Right forelimb (tissue), 1 donor: Measurements from ENCODE around the gene UTP3.
"Not testable (repeated sequence)": the region's sequence is repeated elsewhere in the genome, so short reads cannot be mapped to it uniquely, and the experiment has no call there.

Experiments used
- DNase-seq: peaks from one replicate; pipeline ENCODE4 v3.0.0-alpha.2; 2018

The UTP3 gene

GRCh38 chr4:70687392-70687791 is 940 bp upstream of the UTP3 start:
- peak; percentile 50 for DNase-seq

DNA sequence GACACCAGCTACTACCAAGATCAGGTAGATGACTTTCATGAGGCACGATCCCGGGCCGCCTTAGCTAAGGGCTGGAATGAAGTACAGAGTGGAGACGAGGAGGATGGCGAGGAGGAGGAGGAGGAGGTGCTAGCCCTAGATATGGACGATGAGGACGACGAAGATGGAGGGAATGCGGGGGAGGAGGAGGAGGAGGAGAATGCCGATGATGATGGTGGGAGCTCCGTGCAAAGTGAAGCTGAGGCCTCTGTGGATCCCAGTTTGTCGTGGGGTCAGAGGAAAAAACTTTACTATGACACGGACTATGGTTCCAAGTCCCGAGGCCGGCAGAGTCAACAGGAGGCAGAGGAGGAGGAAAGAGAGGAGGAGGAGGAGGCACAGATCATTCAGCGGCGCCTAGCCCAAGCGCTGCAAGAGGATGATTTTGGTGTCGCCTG is 481 bp downstream of the UTP3 start:
- DNase-seq, result no peak

GRCh38 chr4:70691661-70692060 is 3.3 kb downstream of the UTP3 start:
- no peak for DNase-seq

GRCh38 chr4:70694633-70695032 is 6.3 kb downstream of the UTP3 start:
- DNase-seq, result not testable (repeated sequence)

DNA sequence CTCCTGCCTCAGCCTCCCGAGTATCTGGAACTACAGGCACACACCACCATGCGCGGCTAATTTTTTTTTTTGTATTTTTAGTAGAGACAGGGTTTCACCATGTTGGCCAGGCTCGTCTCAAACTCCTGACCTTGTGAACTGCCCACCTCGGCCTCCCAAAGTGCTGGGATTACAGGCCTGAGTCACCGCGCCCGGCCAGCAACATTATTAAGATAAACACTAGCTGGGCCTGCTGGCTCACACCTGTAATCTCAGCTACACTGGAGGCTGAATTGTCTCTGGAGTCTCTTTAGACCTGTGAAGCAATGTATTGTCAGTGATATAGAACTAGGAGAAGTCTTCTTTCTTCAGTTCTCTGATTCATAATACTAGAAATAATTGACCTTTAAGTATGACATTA is 10.1 kb downstream of the UTP3 start:
- not testable (repeated sequence) for DNase-seq

DNA sequence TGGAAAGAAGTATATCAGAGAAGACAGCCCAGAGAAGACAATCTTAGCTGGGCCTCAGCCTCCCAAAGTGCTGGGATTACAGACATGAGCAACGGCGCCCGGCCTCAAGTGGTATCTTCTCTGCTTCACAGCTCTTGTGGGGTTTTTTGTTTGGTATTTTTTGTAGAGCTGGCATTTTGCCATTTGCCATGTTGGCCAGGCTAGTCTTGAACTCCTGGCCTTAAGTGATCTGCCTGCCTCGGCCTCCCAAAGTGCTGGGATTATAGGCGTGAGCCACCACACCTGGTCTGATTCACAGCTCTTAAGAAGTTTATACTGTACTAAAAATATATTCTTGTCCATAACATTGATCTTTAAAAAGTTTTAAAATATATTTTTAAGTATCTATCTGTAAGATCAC is 12.4 kb downstream of the UTP3 start:
- DNase-seq, result no peak

- no peak for DNase-seq
Observed at GRCh38 chr4:70701271-70701670, 12.9 kb downstream of the UTP3 start.

- DNase-seq, result not testable (repeated sequence)
Observed at GRCh38 chr4:70702592-70702991, 14.3 kb downstream of the UTP3 start.

GRCh38 chr4:70703619-70704214 is 15.4 kb downstream of the UTP3 start:
- no peak for DNase-seq

DNA sequence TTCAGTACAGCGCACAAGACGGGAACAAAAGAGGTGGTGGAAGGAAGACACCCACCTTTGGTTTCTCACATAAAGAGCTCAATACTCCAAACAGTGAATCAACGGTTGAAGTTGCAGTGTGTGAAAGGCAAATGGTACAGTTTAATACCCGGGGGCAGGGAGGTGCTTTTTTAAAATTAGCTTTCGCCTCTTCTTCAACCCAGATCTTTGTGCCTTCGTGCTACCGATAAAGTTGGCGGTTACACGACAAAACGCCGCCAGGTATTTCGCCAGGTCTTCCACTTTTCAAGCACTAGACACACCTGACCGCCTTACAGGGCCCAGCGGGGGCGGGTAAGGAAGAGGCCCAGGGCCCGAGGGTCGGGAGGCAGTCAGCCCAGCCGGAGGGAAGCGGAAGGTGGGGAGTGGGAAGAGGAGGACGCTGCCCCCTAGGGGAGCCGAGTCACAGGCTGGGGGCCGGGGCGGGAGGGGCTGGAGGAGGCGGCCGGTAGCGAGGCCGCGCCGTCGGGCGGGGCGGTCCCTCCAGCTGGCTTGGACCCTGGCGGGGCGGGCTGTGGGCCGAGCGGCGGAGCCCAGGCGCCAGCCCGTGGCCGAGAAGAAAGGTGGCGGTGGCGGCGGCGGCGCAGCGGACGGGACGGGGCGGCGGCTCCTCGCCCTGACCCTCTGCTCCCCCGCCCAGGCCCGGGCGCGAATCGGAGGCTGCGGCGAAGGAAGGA is 16.0 kb downstream of the UTP3 start:
- DNase-seq, result peak; percentile 88

GRCh38 chr4:70704931-70705182 is 16.5 kb downstream of the UTP3 start:
- DNase-seq, result no peak

- DNase-seq, result peak; percentile 84
Observed at GRCh38 chr4:70705183-70706043, 17.1 kb downstream of the UTP3 start.

DNA sequence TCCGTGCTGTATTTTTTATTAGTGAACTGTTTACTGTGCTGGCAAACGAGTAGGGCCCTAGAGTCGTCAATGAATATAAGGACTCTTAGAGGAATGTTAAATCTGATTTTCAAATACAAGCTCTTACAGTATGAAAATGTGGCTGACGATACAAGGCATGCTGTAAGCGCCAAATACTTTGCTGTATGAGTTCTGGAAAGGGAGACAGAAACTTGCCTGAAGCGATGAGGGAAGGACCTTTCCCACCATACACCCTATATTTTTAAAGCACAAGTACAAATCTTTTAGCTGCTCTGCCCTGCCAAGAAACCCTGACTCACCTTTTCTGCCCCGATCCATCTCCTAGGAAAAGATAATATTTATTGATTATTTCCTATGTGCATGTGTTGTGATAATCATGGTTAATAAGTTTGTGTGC is 17.7 kb downstream of the UTP3 start:
- no peak for DNase-seq

- DNase-seq, result no peak
Observed at GRCh38 chr4:70706516-70706915, 18.2 kb downstream of the UTP3 start.

DNA sequence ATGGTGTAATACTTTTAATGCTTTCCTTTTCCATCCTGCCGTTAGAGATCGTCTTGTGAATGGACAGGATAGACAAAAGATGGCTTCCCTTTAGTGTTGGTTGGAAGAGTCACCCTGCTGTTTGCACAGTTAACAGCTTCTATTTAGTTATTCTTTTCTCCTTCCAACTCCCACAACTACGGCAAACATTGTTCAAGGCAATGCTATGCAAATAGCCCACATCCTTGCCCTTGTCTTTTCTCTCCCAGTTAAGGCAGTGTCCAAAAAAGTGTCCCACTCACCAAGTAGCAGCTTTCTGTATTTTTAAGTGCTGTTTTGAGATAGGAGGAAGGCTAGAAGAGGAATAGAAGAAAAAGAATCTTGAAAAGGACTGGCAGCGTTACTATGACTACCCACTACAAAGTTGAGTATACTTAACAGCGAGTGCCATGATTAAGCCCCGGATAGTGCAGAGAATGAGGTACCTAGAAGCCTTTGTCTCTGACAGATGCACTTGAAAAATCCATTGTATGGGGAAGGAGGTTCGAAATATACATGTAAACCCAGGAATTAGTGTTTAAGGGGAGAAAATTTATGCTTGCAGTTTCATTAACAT is 21.4 kb downstream of the UTP3 start:
- no peak for DNase-seq

DNA sequence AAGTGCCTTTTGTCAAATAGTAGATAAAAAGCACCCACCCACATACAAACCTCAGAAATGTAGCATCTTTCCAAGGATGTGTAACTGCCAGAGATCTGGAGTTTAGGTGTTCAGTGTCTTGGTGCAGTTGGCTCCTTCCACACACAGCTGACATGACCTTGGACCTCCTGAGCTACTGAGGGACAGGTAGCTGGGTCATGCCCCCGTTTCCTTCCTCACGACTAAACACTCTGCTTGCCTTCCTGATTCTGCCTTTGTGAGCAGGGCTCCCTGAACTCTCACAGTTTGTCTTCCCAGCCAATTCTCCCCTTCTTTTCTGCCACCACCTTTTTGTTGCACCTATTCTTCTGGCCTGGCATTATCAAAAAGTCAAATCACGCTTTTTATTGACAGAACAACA is 23.3 kb downstream of the UTP3 start:
- DNase-seq, result no peak

- DNase-seq, result no peak
Observed at GRCh38 chr4:70712150-70712549, 23.8 kb downstream of the UTP3 start.

- no peak for DNase-seq
Observed at GRCh38 chr4:70712604-70713452, 24.5 kb downstream of the UTP3 start.

DNA sequence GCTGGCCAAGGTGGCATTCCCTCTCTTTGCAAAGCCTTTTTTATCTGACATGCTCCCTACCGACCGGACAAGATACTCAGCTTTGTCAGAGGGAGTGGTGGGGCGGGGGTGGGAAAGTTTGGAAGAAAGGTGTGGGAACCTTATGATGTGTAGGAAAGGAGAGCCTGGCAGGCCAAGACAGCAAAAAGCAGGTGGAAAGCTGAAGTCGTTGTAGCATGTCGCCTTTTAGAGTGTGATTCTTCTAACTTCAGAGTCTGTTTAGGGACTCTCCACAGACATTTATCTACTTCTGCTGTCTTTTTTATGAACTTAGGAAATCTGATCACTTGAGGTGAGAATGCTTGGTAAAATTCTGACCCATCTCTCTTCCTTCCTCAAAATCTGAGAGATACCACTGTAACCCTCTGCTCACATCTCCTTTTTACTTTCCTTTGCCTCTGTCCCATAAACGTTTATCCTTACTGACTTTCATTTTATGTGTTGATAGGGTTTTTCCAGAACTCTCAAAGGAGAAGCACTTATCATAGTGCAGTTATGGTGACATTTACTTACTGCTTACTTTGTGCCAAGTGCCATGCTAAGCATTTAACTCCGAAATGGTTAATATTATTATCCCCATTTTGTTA is 25.2 kb downstream of the UTP3 start:
- DNase-seq, result no peak

DNA sequence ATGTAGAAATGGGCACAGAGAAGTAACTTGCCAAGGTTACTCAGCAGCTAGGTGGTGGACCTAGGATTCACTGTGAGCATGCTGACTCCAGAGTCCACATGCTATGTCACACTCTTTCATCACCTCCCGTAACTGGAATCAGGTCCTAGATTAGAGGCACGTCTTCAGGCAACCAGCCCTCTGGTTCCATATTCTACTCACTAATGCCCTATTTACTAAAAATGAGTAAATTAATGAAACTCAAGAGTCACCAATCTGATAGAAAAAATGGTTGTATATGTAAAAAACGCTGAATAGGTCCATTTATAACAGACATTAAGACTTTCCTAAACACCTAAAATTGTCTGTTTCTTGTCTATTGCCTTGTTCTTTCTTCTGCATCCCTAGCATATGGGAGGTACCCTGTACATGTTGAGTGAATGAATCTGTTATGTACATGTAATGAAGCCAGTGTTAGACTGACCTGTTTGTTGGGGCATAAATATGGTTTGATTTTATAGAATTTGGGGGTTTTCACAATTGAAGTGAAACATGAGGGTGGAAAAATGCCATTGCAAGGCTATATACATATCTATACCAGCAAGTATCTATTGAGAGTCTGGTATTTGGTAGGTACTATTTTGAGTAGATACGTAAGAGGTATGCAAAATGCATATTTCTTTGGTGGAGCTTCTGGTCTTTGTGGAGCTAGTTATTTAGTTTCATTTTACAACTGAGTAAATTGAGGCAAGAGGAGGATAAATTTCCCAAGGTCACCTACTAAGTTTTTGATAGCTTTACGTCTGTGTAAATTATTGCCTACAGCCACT is 26.0 kb downstream of the UTP3 start:
- DNase-seq, result no peak

- DNase-seq, result no peak
Observed at GRCh38 chr4:70715097-70715496, 26.8 kb downstream of the UTP3 start.
